ENCODE data around the gene LSM14A. TPM values are rescaled to one million over a fixed set of nuclear protein-coding genes. Genes with fewer than 3 reads are reported as not detected.
A peak's percentile ranks its signal among the peaks of the same experiment; 100 is the strongest.
"Not testable (repeated sequence)": the region's sequence is repeated elsewhere in the genome, so short reads cannot be mapped to it uniquely, and the experiment has no call there.

The LSM14A gene
- total RNA-seq, 1 experiment from 2014 or later, result 137 TPM

DNA sequence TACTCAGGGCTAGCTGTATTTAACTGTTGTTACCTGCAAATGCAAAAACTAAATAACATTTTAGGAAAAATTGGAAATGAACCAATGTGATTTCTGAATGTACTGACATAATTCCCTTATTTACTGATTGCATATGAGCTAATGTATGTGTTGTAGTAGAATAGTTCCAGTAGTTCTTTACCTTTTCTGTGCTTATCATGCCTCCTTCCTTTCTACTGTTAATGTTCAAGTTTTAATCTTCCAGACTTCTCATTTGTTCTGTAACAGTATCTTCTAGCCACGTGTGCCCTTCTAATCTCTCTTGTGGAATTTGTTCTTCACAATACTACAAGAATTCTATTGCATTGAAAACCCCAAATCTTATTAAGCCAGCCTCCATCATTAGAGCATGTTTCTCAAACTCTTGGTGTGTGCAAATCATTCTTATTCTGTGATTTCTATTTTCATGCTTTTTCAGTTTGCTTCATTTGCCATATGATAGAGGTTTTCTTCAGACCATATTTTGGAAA, 17.7 kb downstream of the LSM14A start:
- no peak for DNase-seq (ENCODE audit: low read depth)

DNA sequence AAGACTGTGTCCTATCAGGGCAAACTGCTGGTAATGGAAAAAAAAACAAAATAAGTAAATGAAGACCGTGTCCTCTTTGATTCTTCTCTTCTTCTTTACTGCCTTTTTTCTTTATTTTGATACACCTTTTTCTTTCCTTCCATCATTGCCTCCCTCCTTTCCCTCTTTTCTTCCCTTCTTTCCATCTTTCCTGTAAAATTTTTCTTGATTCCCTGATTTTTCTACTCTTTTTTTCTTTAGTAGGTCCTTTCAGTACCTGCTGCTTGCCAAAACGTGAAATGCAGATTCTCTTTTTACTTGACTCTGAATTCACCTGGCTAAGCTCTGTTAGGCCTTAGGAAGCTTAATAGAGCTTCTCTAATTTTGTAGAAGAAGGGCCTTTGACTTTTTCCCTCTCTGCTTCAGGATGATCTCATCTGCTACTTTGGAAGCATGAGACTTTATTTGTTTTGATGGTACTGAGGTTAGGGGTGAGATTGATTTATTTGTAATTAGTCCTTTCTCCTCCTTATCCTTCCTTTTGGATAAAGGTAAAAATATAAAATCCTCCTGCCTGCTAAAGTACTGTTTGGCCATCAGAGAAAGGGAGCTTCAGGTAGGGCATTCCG, 19.2 kb downstream of the LSM14A start:
- DNase-seq (ENCODE audit: low read depth), result no peak

DNA sequence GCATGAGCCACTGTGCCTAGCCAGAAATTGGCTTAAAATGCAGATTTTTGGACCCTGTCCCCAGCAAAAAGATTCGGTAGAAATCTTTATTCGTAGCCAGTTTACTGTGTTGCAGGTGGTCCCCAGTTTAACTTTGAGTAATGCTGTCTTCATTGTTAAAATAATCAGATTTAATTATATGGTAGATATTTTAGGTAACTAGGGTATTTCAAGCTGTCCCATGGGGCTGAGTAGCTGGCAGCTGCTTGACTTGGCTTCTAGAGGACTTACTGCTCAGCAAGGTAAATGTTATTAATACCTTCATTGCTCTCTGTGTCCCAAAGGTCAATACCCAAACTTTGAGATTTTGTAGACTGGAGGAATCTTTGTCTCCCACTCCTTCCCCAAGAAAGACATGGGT, 21.1 kb downstream of the LSM14A start:
- no peak for DNase-seq (ENCODE audit: low read depth)

- no peak for DNase-seq (ENCODE audit: low read depth)
Measured at GRCh38 chr19:34193876-34194275, 21.6 kb downstream of the LSM14A start.

- no peak for DNase-seq (ENCODE audit: low read depth)
Measured at GRCh38 chr19:34201133-34201532, 28.8 kb downstream of the LSM14A start.

GRCh38 chr19:34205324-34205723, 33.0 kb downstream of the LSM14A start:
- DNase-seq (ENCODE audit: low read depth), result not testable (repeated sequence)

GRCh38 chr19:34208291-34208884, 36.1 kb downstream of the LSM14A start:
- no peak for DNase-seq (ENCODE audit: low read depth)

DNA sequence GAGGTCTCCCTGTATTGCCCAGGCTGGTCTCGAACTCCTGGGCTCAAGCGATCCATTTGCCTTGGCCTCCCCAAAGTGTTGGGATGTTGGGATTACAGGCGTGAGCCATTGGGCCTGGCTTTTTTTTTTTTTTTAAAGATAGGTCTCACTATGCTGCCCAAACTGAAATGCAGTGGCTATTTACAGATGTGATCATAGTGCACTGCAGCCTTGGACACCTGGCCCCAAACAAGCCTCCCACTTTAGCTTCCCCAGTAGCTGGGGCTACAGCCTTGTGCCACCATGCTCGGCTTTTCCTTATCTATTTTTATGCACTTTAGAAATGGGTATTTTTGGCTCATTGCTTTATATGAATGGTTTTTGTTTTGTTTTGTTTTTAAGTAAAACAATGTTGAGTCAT, 37.4 kb downstream of the LSM14A start:
- no peak for DNase-seq (ENCODE audit: low read depth)

- DNase-seq (ENCODE audit: low read depth), result no peak
Measured at GRCh38 chr19:34213283-34213682, 41.0 kb downstream of the LSM14A start.

GRCh38 chr19:34214040-34214439, 41.7 kb downstream of the LSM14A start:
- no peak for DNase-seq (ENCODE audit: low read depth)

- no peak for DNase-seq (ENCODE audit: low read depth)
Measured at GRCh38 chr19:34215006-34215665, 42.8 kb downstream of the LSM14A start.

GRCh38 chr19:34215666-34216038, 43.3 kb downstream of the LSM14A start:
- no peak for DNase-seq (ENCODE audit: low read depth)

- not testable (repeated sequence) for DNase-seq (ENCODE audit: low read depth)
Measured at GRCh38 chr19:34216745-34217219, 44.5 kb downstream of the LSM14A start.

- peak; percentile 95 for DNase-seq (ENCODE audit: low read depth)
Measured at GRCh38 chr19:34217952-34218817, 45.9 kb downstream of the LSM14A start.

- DNase-seq (ENCODE audit: low read depth), result no peak
Measured at GRCh38 chr19:34218818-34219164, 46.5 kb downstream of the LSM14A start.

DNA sequence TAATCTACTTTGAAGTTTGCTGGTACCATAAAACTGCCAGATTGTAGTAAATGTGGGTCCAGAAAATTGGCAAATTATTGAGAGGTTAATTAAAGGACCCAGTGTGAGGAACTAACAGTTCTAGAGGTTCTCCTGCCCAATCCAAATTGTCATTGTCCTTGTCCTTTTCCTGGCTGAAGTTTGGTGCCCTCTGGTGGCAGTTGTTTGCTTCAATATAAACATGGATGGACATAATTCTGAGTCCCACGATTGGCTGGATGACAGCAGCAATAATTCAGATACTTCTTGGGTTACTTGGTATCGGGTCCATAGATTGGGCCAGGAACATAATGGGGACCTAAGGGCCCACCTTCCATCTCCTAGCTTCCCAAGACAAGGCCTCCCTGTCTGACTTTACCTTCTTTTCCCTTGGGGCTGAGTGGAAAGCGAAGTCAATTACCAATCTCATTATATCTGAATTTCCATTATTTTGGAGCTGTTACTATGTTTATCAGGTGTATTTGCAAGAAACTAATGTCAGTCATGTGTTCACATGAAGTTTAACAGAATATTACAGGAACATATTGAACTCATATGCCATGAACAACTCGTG, 48.3 kb downstream of the LSM14A start:
- peak; percentile 41 for DNase-seq (ENCODE audit: low read depth)

DNA sequence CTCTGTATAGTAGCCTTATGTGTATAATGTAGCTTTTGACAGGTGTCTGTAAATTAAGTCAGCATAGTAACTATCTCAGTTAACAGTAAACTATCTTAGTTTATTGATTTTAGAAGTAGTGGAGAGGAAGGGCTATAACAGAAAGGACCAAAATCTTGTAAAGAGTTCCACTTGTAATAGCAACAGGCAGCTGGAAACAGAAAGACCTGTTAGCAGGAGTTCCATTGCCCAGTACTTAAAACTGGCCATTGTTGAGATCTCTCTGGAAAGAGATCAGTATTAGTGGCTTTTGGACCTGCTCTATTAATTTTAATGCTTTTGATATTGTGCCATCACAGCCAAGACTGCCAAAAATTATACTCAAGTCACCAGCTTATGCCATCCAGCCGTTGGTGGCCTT, 50.1 kb downstream of the LSM14A start:
- no peak for DNase-seq (ENCODE audit: low read depth)

DNA sequence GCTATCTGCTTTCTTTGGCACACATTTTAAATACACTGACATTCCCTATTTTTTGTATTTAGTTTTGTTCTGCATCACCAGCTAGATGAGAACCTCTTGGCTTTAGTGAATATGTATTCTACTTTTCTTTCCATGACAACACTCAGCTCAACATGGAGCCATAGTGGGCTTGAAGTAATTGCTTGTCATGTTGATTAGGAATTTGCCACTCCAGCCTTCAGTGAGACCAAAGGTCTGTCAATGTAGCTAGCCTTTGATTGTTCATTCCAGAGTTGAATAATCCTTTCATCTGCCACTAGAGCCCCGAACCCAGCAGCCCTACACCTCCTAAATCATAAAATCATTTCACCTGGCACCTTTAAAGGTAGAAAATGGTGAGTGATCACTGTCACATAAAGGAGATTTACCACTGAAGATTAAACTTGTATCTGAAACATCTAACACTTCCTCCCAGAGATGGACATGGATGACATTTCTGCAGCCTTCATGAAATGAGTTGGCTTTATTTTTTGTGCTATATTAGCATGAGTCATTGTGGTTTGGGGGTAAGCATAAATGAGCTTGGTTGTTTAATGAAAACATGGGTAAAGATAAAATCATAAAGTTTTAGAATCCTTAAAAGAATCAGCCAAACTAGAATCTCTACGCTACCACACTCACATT, 52.8 kb downstream of the LSM14A start:
- peak; percentile 38 for DNase-seq (ENCODE audit: low read depth)

DNA sequence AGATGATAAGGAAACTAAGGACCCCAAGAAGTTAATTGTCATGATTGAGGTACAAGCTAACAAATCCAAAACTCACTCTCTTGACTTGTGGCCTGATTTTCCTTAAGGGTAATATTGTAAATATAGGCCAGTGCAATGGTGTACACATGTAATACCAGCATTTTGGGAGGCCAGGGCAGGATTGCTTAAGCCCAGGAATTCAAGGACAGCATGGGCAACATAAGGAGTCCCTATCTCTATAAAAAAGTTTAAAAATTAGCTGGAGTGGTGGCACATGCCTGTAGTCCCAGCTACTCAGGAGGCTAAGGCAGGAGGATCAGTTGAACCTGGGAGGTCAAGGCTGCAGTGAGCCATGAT, 53.3 kb downstream of the LSM14A start:
- DNase-seq (ENCODE audit: low read depth), result no peak

- DNase-seq (ENCODE audit: low read depth), result no peak
Measured at GRCh38 chr19:34226036-34226435, 53.7 kb downstream of the LSM14A start.

DNA sequence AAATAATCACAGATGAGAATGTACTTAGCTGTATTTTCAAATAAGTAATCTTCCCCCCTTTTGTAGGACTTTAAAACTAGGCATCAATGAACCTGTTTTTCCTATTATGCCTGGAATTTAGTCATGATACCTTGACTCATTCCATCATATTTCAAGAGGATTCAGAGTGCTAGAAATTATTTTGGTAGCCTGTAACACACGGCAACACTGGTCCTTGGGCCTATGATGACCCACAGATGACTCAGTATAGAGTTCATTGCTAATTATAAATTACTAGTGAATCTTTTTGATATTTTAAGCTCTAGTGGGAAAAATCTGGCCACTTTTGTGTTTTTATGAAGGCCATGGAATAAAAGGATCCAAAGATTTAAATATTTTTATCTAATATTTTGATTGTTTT, 56.0 kb downstream of the LSM14A start:
- peak; percentile 34 for DNase-seq (ENCODE audit: low read depth)

Measured in HT1080 (cell line).